ENCODE results near the gene NPR2.

- TF ChIP-seq POLR2A (IDR thresholded peaks at IDR 0.05; ENCODE audit: low read length) = peak; percentile 48
- TF ChIP-seq GATA1 (IDR thresholded peaks at IDR 0.05; ENCODE audit: low read depth, low read length) = no peak
Measured at GRCh38 chr9:35812025-35812602, 20.7 kb downstream of the NPR2 start, which contains the start of gene SPAG8.

Data from erythroblast (primary cell).